ENCODE measurements around the gene ZNF30.

Gene ZNF30

DNA sequence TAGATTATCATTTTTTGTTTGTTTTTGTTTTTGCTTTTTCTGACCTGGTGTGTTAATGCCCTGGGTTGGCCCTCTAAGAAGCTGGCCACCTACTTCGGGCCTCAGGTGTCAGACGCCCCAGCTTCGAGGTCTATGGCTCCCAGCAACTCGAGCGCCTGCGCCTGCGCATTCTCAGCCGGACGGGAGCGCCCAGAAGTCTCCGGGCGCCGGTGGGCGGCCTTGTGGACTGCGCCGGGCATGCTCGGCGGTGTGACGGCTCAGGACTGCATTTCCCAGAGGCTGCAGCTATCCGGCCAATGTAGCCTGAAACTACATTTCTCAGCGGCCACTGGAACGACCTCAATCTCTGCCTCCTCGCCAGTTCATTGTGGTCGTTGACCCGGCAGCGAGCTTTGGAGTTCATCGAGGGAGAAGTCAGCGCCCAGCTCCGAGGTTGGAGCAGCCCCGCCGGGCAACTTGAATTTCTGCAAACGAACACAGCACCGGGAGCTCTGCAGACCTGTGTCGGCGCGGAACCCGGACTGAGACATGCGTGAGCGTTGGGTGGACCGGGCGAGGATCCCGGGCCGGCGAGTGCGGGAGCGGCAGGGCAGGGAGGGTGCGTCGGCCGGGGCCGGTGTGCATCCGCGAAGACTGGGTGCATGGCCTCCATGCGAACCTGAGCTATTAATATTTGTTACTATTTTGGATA is at the start of gene ZNF30:
ZNF30 (plus strand) TSS at position 219 of the 691 bp plus-strand sequence. CDS start 3,045 bp downstream, outside the sequence.
- H3K36me3 ChIP-seq (replicated peaks), result peaks cover 1% of the 10 kb centered on the region
- H3K27ac ChIP-seq, result peak within 1 kb of the TSS; percentile 24
- TF ChIP-seq CTCF (IDR thresholded peaks at IDR 0.05; ENCODE audit: low read depth, low read length, missing control alignments), result no peak
- DNase-seq, result peak; percentile 90
- H3K4me3 ChIP-seq (ENCODE audit: low read depth, low read length), result peak within 1 kb of the TSS; percentile 78
- in situ Hi-C loops (cut with HindIII; ENCODE audit: low pct_ligation_motif_present, low sequenced_read_pairs), result no loop called here
- H3K27me3 ChIP-seq (replicated peaks), result no peaks in the 10 kb centered on the region

GRCh38 chr19:34879563-34879962 is 47.1 kb upstream of the ZNF30 start:
- no peak for DNase-seq
- Histone ChIP-seq H3K27ac (no peak overlapping the region), H3K27me3 (replicated peaks) (no peaks in the 10 kb centered on the region), H3K36me3 (replicated peaks) (no peaks in the 10 kb centered on the region), H3K4me3 (ENCODE audit: low read depth, low read length) (no peak overlapping the region)
- TF ChIP-seq CTCF (IDR thresholded peaks at IDR 0.05; ENCODE audit: low read depth, low read length, missing control alignments), result no peak
- in situ Hi-C loops (cut with HindIII; ENCODE audit: low pct_ligation_motif_present, low sequenced_read_pairs), result no loop called here

GRCh38 chr19:34880034-34880433 is 46.7 kb upstream of the ZNF30 start:
- Histone ChIP-seq H3K36me3 (replicated peaks) (no peaks in the 10 kb centered on the region), H3K27ac (no peak overlapping the region), H3K27me3 (replicated peaks) (no peaks in the 10 kb centered on the region), H3K4me3 (ENCODE audit: low read depth, low read length) (no peak overlapping the region)
- no peak for DNase-seq
- no peak for TF ChIP-seq CTCF (IDR thresholded peaks at IDR 0.05; ENCODE audit: low read depth, low read length, missing control alignments)
- in situ Hi-C loops (cut with HindIII; ENCODE audit: low pct_ligation_motif_present, low sequenced_read_pairs), result no loop called here

- TF ChIP-seq CTCF (IDR thresholded peaks at IDR 0.05; ENCODE audit: low read depth, low read length, missing control alignments), result no peak
- no peak for DNase-seq
- in situ Hi-C loops (cut with HindIII; ENCODE audit: low pct_ligation_motif_present, low sequenced_read_pairs), result no loop called here
- H3K27me3 ChIP-seq (replicated peaks), result no peaks in the 10 kb centered on the region
- no peak overlapping the region for H3K27ac ChIP-seq
- no peaks in the 10 kb centered on the region for H3K36me3 ChIP-seq (replicated peaks)
- no peak overlapping the region for H3K4me3 ChIP-seq (ENCODE audit: low read depth, low read length)
These were observed 44.7 kb upstream of the ZNF30 start for GRCh38 chr19:34881982-34882381.

DNA sequence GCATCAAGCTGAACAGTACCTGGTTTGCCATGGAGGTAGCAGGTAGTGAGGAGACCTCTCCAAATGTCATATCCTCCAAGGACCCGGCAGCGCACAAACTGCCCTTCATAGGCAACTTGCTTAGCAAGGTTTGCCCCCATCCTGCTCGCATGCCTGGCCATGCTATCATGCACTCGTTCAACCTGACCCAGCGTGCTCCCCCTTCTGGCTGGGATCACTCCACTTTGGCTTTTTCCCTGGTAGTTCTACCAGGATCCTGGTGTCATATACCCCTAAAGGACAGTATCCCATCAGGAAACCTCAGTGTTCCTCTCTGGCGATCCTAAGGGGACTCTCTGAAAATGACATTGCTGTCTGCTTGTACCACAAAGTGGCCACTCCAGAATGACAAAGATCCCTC is 38.6 kb upstream of the ZNF30 start:
- no peak overlapping the region for H3K4me3 ChIP-seq (ENCODE audit: low read depth, low read length)
- H3K27me3 ChIP-seq (replicated peaks), result no peaks in the 10 kb centered on the region
- H3K36me3 ChIP-seq (replicated peaks), result no peaks in the 10 kb centered on the region
- DNase-seq, result no peak
- H3K27ac ChIP-seq, result no peak overlapping the region
- in situ Hi-C loops (cut with HindIII; ENCODE audit: low pct_ligation_motif_present, low sequenced_read_pairs), result no loop called here
- TF ChIP-seq CTCF (IDR thresholded peaks at IDR 0.05; ENCODE audit: low read depth, low read length, missing control alignments), result no peak

- in situ Hi-C loops (cut with HindIII; ENCODE audit: low pct_ligation_motif_present, low sequenced_read_pairs), result no loop called here
- no peak for DNase-seq
- Histone ChIP-seq H3K36me3 (replicated peaks) (no peaks in the 10 kb centered on the region), H3K27ac (no peak overlapping the region), H3K4me3 (ENCODE audit: low read depth, low read length) (no peak overlapping the region), H3K27me3 (replicated peaks) (peaks cover 7% of the 10 kb centered on the region)
- TF ChIP-seq CTCF (IDR thresholded peaks at IDR 0.05; ENCODE audit: low read depth, low read length, missing control alignments), result no peak
These were observed 26.5 kb upstream of the ZNF30 start for GRCh38 chr19:34900245-34900644.

All from brain microvascular endothelial cell (primary cell).